ENCODE data around the gene MYO15A. TPM values are rescaled to one million over a fixed set of nuclear protein-coding genes. Genes with fewer than 3 reads are reported as not detected.

Gene MYO15A
- total and polyA plus RNA-seq, 7 donors, result 0.10 to 0.76 (median 0.28) TPM

GRCh38 chr17:18119938-18120337 is 11.4 kb downstream of the MYO15A start:
- TF ChIP-seq, protein P1, sequence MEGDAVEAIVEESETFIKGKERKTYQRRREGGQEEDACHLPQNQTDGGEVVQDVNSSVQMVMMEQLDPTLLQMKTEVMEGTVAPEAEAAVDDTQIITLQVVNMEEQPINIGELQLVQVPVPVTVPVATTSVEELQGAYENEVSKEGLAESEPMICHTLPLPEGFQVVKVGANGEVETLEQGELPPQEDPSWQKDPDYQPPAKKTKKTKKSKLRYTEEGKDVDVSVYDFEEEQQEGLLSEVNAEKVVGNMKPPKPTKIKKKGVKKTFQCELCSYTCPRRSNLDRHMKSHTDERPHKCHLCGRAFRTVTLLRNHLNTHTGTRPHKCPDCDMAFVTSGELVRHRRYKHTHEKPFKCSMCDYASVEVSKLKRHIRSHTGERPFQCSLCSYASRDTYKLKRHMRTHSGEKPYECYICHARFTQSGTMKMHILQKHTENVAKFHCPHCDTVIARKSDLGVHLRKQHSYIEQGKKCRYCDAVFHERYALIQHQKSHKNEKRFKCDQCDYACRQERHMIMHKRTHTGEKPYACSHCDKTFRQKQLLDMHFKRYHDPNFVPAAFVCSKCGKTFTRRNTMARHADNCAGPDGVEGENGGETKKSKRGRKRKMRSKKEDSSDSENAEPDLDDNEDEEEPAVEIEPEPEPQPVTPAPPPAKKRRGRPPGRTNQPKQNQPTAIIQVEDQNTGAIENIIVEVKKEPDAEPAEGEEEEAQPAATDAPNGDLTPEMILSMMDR (IDR thresholded peaks at IDR 0.05), result no peak
- no peak for DNase-seq
- ATAC-seq, result no peak

DNA sequence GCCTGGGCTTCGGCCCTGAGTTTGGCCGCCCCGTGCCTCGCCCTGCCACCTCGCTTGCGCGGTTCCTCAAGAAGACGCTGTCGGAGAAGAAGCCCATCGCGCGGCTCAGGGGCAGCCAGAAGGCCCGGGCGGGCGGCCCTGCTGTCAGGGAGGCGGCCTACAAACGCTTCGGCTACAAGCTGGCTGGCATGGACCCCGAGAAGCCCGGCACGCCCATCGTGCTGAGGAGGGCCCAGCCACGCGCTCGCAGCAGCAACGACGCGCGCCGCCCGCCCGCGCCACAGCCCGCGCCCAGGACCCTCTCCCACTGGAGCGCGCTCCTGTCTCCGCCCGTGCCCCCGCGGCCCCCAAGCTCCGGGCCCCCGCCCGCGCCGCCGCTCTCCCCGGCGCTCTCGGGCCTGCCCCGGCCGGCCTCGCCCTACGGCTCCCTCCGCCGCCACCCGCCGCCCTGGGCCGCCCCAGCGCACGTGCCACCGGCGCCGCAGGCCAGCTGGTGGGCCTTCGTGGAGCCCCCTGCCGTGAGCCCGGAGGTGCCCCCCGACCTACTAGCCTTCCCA is 12.0 kb downstream of the MYO15A start:
- ATAC-seq (no peak), DNase-seq (no peak)
- no peak overlapping the region for H3K27ac ChIP-seq
- H3K4me3 ChIP-seq, result no peak overlapping the region
- 76 to 93% (median 93%) methylated on average over 50 to 68 of the region's 68 CpGs for WGBS, 3 donors
- H3K36me3 ChIP-seq (ENCODE audit: insufficient read depth in 1 of 2, low read depth in 1 of 2), result no peaks in the 10 kb centered on the region
- H3K9me3 ChIP-seq, result no peaks in the 10 kb centered on the region
- H3K27me3 ChIP-seq (ENCODE audit: insufficient read depth in 3 of 3, low read length in 2 of 3), result no peaks in the 10 kb centered on the region
- peaks cover 29% of the 10 kb centered on the region for H3K4me1 ChIP-seq
- TF ChIP-seq, protein P1 (IDR thresholded peaks at IDR 0.05), result no peak
- intact Hi-C loops (cut with DNase I), result no loop called here

More at GRCh38 chr17:18119938-18120337, 11.4 kb downstream of the MYO15A start:
- WGBS, 3 donors, result 97 to 98% (median 98%) methylated on average over 28 to 30 of the region's 30 CpGs
- Histone ChIP-seq H3K4me3 (no peak overlapping the region), H3K27me3 (ENCODE audit: insufficient read depth in 3 of 3, low read length in 2 of 3) (no peaks in the 10 kb centered on the region), H3K27ac (no peak overlapping the region), H3K36me3 (ENCODE audit: insufficient read depth in 1 of 2, low read depth in 1 of 2) (no peaks in the 10 kb centered on the region), H3K4me1 (peaks cover 29% of the 10 kb centered on the region), H3K9me3 (no peaks in the 10 kb centered on the region)
- intact Hi-C loops (cut with DNase I), result no loop called here

DNA sequence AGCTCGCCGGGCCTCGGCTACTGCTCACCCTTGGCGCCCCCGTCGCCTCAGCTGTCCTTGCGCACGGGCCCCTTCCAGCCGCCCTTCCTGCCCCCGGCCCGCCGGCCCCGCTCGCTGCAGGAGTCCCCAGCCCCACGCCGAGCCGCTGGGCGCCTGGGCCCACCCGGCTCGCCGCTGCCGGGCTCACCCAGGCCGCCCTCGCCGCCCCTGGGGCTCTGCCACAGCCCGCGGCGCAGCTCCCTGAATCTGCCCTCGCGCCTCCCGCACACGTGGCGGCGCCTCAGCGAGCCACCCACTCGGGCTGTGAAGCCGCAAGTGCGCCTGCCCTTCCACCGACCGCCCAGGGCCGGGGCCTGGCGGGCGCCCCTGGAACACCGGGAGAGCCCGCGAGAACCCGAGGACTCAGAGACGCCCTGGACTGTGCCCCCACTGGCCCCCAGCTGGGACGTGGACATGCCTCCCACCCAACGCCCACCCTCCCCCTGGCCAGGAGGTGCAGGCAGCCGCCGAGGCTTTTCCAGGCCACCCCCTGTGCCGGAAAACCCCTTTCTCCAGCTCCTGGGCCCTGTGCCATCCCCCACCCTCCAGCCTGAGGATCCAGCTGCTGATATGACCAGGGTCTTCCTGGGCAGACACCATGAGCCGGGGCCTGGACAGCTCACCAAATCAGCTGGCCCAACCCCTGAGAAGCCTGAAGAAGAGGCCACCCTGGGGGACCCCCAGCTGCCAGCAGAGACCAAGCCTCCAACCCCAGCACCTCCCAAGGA is 12.8 kb downstream of the MYO15A start:
- 88 to 95% (median 92%) methylated on average over 39 to 54 of the region's 54 CpGs for WGBS, 3 donors
- Histone ChIP-seq H3K4me3 (no peak overlapping the region), H3K27me3 (ENCODE audit: insufficient read depth in 3 of 3, low read length in 2 of 3) (no peaks in the 10 kb centered on the region), H3K27ac (no peak overlapping the region), H3K9me3 (no peaks in the 10 kb centered on the region), H3K36me3 (ENCODE audit: insufficient read depth in 1 of 2, low read depth in 1 of 2) (no peaks in the 10 kb centered on the region), H3K4me1 (peaks cover 29% of the 10 kb centered on the region)
- TF ChIP-seq, protein P1 (IDR thresholded peaks at IDR 0.05), result no peak
- intact Hi-C loops (cut with DNase I), result no loop called here
- DNase-seq, result no peak
- ATAC-seq, result no peak

GRCh38 chr17:18122990-18123753 is 14.6 kb downstream of the MYO15A start:
- Histone ChIP-seq H3K9me3 (no peaks in the 10 kb centered on the region), H3K27me3 (ENCODE audit: insufficient read depth in 3 of 3, low read length in 2 of 3) (no peaks in the 10 kb centered on the region), H3K27ac (peak overlapping the region; percentile 81), H3K4me3 (peak overlapping the region; percentile 47), H3K4me1 (peaks cover 20% of the 10 kb centered on the region), H3K36me3 (ENCODE audit: insufficient read depth in 1 of 2, low read depth in 1 of 2) (no peaks in the 10 kb centered on the region)
- peak; percentile 50 to 86 for DNase-seq
- peak; percentile 92 to 97 (median 96) for ATAC-seq
- WGBS, 3 donors, result 37 to 56% (median 45%) methylated on average over 31 of the region's 31 CpGs
- TF ChIP-seq, protein P1 (IDR thresholded peaks at IDR 0.05), result no peak
- intact Hi-C loops (cut with DNase I), result no loop called here

All from psoas muscle (tissue), 8 donors.